B cell (primary cell): ENCODE data around the gene GRP. TPM values are rescaled to one million over a fixed set of nuclear protein-coding genes. Genes with fewer than 3 reads are reported as not detected.

Source experiments
- ATAC-seq: fragments of 200-7000 bp; cut with Tn5 transposase; one replicate; pipeline ENCODE4 v1.10.0; 2021; ENCODE audit warnings: low read depth, mild to moderate bottlenecking, moderate number of reproducible peaks, moderate library complexity
- CTCF ChIA-PET: fragments of 350-600 bp; sonication (Branson Sonifier 250); formaldehyde crosslinking; loops from one replicate; lab custom pipeline; 2021; ENCODE audit warnings: antibody characterized with exemption, inconsistent platforms; lab: Charles Lee
- POLR2A ChIA-PET: fragments of 350-600 bp; sonication (Branson Sonifier 250); formaldehyde crosslinking; loops from one replicate; lab custom pipeline; 2021; ENCODE audit warnings: antibody characterized with exemption; lab: Charles Lee
- DNase-seq: peaks from one replicate; pipeline ENCODE4 v3.0.0; 2013
- H2AFZ ChIP-seq: 2 replicates; pipeline ENCODE4 v1.6.1; 2012; ENCODE audit warnings: mild to moderate bottlenecking, low read depth, low read length; ENCODE audit not compliant: insufficient read depth, poor library complexity, severe bottlenecking
- H3K27ac ChIP-seq, 2 donors: 1 replicate in 1 of 2; 2 replicates in 1 of 2; pipeline ENCODE4 v1.5.1; 2012 to 2013; ENCODE audit warnings: low read length in 2 of 2, mild to moderate bottlenecking in 2 of 2, moderate library complexity in 1 of 2
- H3K27me3 ChIP-seq, 4 experiments: fragments of 200-600 bp in 1 of 4; sonication (generic) in 1 of 4; replicated peaks in 1 of 4; 1 replicate in 2 of 4; 2 replicates in 2 of 4; pipeline versions ENCODE4 v1.6.1 to v1.7.0; 2013 to 2016; ENCODE audit warnings: low read length in 3 of 4, mild to moderate bottlenecking in 2 of 4, mixed read lengths in 1 of 4, moderate library complexity in 1 of 4; ENCODE audit not compliant: insufficient read depth in 4 of 4, control insufficient read depth in 3 of 4; ENCODE audit errors: control extremely low read depth in 1 of 4
- H3K36me3 ChIP-seq, 2 experiments: replicated peaks in 1 of 2; 1 replicate in 1 of 2; 2 replicates in 1 of 2; pipeline versions ENCODE4 v1.6.1 to v1.7.1; 2013; ENCODE audit warnings: low read length in 1 of 2; ENCODE audit not compliant: insufficient read depth in 2 of 2, control insufficient read depth in 1 of 2; ENCODE audit errors: control extremely low read depth in 1 of 2, extremely low read depth in 1 of 2
- H3K4me1 ChIP-seq, 2 donors: fragments of 200-600 bp in 1 of 2; sonication (generic) in 1 of 2; 1 replicate in 1 of 2; 2 replicates in 1 of 2; pipeline versions ENCODE4 v1.5.1 to v1.6.1; 2013 to 2017; ENCODE audit warnings: low read length in 2 of 2; ENCODE audit not compliant: control insufficient read depth in 2 of 2, insufficient read depth in 2 of 2
- H3K4me2 ChIP-seq: replicated peaks from 2 replicates; pipeline ENCODE3; 2012; ENCODE audit warnings: mild to moderate bottlenecking, low read depth, low read length; ENCODE audit not compliant: poor library complexity, severe bottlenecking
- H3K4me3 ChIP-seq, 5 experiments: fragments of 200-600 bp in 1 of 5; sonication (generic) in 1 of 5; 1 replicate in 3 of 5; 2 replicates in 2 of 5; pipeline versions ENCODE4 v1.5.1 to v1.7.0; 2011 to 2016; ENCODE audit warnings: low read length in 4 of 5, mild to moderate bottlenecking in 4 of 5, low read depth in 2 of 5, control low read depth in 1 of 5, moderate library complexity in 1 of 5; ENCODE audit not compliant: insufficient read depth in 1 of 5; ENCODE audit errors: control extremely low read depth in 1 of 5, extremely low read depth in 1 of 5
- H3K79me2 ChIP-seq: fragments of 200-600 bp; sonication (generic); one replicate; pipeline ENCODE4 v1.6.0; 2016; ENCODE audit warnings: low read length; ENCODE audit not compliant: control insufficient read depth, insufficient read depth
- H3K9ac ChIP-seq: fragments of 200-600 bp; sonication (generic); 2 replicates; pipeline ENCODE4 v1.6.1; 2017; ENCODE audit warnings: mild to moderate bottlenecking, low read length, moderate library complexity
- H3K9me3 ChIP-seq, 3 donors: one replicate each; pipeline versions ENCODE4 v1.6.1 to v1.7.1; 2013; ENCODE audit warnings: low read length in 2 of 3; ENCODE audit not compliant: control insufficient read depth in 2 of 3, insufficient read depth in 1 of 3; ENCODE audit errors: control extremely low read depth in 1 of 3
- H4K20me1 ChIP-seq: 2 replicates; pipeline ENCODE4 v1.6.0; 2012; ENCODE audit warnings: mild to moderate bottlenecking, low read length; ENCODE audit not compliant: insufficient read depth, control insufficient read depth, poor library complexity, severe bottlenecking
- H3K27ac Mint-ChIP-seq: one replicate; pipeline ENCODE4 v1.8.0; 2021; ENCODE audit warnings: mixed read lengths
- H3K27me3 Mint-ChIP-seq: one replicate; pipeline ENCODE4 v1.8.0; 2021; ENCODE audit warnings: mixed read lengths
- H3K4me1 Mint-ChIP-seq: one replicate; pipeline ENCODE4 v1.8.0; 2021; ENCODE audit warnings: mixed read lengths
- H3K4me3 Mint-ChIP-seq: one replicate; pipeline ENCODE4 v1.8.0; 2021; ENCODE audit warnings: mixed read lengths
- H3K9me3 Mint-ChIP-seq: one replicate; pipeline ENCODE4 v1.8.0; 2022; ENCODE audit warnings: mixed read lengths; ENCODE audit not compliant: insufficient read depth
- CTCF ChIP-seq: fragments of 200-600 bp; IDR thresholded peaks from one replicate; pipeline ENCODE4 v1.8.0; 2022; ENCODE audit warnings: antibody characterized with exemption, mild to moderate bottlenecking
- EZH2 ChIP-seq: IDR thresholded peaks from 2 replicates; pipeline ENCODE4 v1.6.1; 2012; ENCODE audit warnings: borderline replicate concordance, low read depth, mild to moderate bottlenecking, moderate library complexity, low read length; ENCODE audit not compliant: insufficient read depth, poor library complexity, severe bottlenecking
- WGBS: methylation state at CpG from one replicate; pipeline ENCODE4 v1.1.5; 2013; ENCODE audit warnings: missing lambda C conversion rate; ENCODE audit not compliant: insufficient coverage; 5-methylcytosine and 5-hydroxymethylcytosine counted together
- intact Hi-C: fragments of 100-400 bp; cut with micrococcal nuclease; formaldehyde crosslinking; loops from one replicate; pipeline ENCODE4 v1.10.0; 2022
- polyA plus RNA-seq: library from polyadenylated mRNA; depleted of rRNA; stranded (reverse); fragments of >200 nt; gene quantifications from 2 replicates; pipeline ENCODE4 v1.2.3, GENCODE V29; 2012
- total RNA-seq, 2 donors: library from RNA; stranded (reverse); fragments of 120-200 nt in 1 of 2; gene quantifications; 1 replicate in 1 of 2; 2 replicates in 1 of 2; pipeline versions ENCODE4 v1.2.3 to v1.2.4, GENCODE V29; 2013 to 2022

The GRP gene
- total and polyA plus RNA-seq, 2 donors (not counting 1 experiment from before 2014, with no cell fraction given), result not detected

DNA sequence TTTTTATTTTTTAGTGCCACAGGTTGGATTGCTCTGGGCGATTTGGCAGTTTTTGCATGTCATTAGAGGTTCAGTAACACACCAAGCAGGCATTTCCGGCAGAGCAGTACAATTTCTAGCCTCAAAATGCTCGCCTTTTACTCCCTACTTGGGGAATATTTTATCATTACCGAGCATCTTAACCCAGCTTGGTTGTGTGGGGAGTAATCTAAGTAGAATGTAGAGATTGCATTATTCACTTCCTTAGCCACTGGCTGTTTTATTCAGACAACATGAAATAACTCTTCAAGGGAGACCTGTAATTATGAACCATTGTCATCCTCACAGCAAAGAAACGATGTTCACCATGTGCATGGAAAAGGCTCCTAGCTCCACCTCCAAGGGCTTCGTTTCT, 13.1 kb downstream of the GRP start:
- no peak for DNase-seq
- H3K4me3 Mint-ChIP-seq, result no peak overlapping the region
- intact Hi-C loops, result no loop called here
- peaks cover 48% of the 10 kb centered on the region for H3K27me3 Mint-ChIP-seq
- no peak overlapping the region for H2AFZ ChIP-seq
- no peaks in the 10 kb centered on the region for H3K4me1 Mint-ChIP-seq
- no peaks in the 10 kb centered on the region for H3K9me3 ChIP-seq
- no peaks in the 10 kb centered on the region for H3K9me3 Mint-ChIP-seq
- ChIA-PET POLR2A (no interaction called here), CTCF (no interaction called here)
- no peaks in the 10 kb centered on the region for H3K36me3 ChIP-seq
- H3K4me3 ChIP-seq, result no peak overlapping the region
- no peak overlapping the region for H3K9ac ChIP-seq
- no peak for ATAC-seq
- 63% methylated on average over 3 of the region's 6 CpGs for WGBS
- no peak for TF ChIP-seq CTCF
- no peak for TF ChIP-seq EZH2
- no peaks in the 10 kb centered on the region for H4K20me1 ChIP-seq
- H3K4me2 ChIP-seq, result no peak overlapping the region
- no peaks in the 10 kb centered on the region for H3K79me2 ChIP-seq
- peaks cover 0 to 19% (median 4%) of the 10 kb centered on the region in 4 experiments for H3K27me3 ChIP-seq
- H3K27ac ChIP-seq, result no peak overlapping the region
- no peak overlapping the region for H3K27ac Mint-ChIP-seq
- no peaks in the 10 kb centered on the region for H3K4me1 ChIP-seq

GRCh38 chr18:59238385-59238784, 18.4 kb downstream of the GRP start:
- H3K9me3 ChIP-seq, result peaks cover 0 to 5% (median 0%) of the 10 kb centered on the region in 3 donors
- H3K36me3 ChIP-seq, result no peaks in the 10 kb centered on the region
- no peak overlapping the region for H2AFZ ChIP-seq
- H3K4me3 Mint-ChIP-seq, result no peak overlapping the region
- CTCF ChIA-PET, result no interaction called here
- H3K4me2 ChIP-seq, result no peak overlapping the region
- no peak for ATAC-seq
- intact Hi-C loops, result no loop called here
- TF ChIP-seq EZH2, result no peak
- no peak for TF ChIP-seq CTCF
- peaks cover 0 to 14% (median 4%) of the 10 kb centered on the region in 4 experiments for H3K27me3 ChIP-seq
- H3K4me3 ChIP-seq, result no peak overlapping the region
- DNase-seq, result no peak
- H3K9me3 Mint-ChIP-seq, result no peaks in the 10 kb centered on the region
- H3K27ac Mint-ChIP-seq, result no peak overlapping the region
- no peaks in the 10 kb centered on the region for H3K4me1 ChIP-seq
- peaks cover 38% of the 10 kb centered on the region for H3K27me3 Mint-ChIP-seq
- H3K9ac ChIP-seq, result no peak overlapping the region
- H4K20me1 ChIP-seq, result no peaks in the 10 kb centered on the region
- H3K79me2 ChIP-seq, result no peaks in the 10 kb centered on the region
- no peaks in the 10 kb centered on the region for H3K4me1 Mint-ChIP-seq
- POLR2A ChIA-PET, result no interaction called here
- no peak overlapping the region for H3K27ac ChIP-seq
